GM19025 (cell line): ENCODE data around the gene LRG1.
"Not testable (repeated sequence)": the region's sequence is repeated elsewhere in the genome, so short reads cannot be mapped to it uniquely, and the experiment has no call there.

Experiments
- ATAC-seq: cut with Tn5 transposase; IDR thresholded peaks from one replicate; pipeline ENCODE4 v1.9.1; 2021; ENCODE audit warnings: mild to moderate bottlenecking, low read depth, moderate library complexity; ENCODE audit not compliant: unreplicated experiment

LRG1 gene

GRCh38 chr19:4576016-4576933 lies 36.4 kb upstream of the LRG1 start:
- no peak for ATAC-seq

GRCh38 chr19:4575267-4576015 lies 35.6 kb upstream of the LRG1 start:
- no peak for ATAC-seq

- no peak for ATAC-seq
These were observed 33.8 kb upstream of the LRG1 start for GRCh38 chr19:4573682-4574081.

GRCh38 chr19:4571305-4571917 lies 31.6 kb upstream of the LRG1 start:
- no peak for ATAC-seq

- no peak for ATAC-seq
These were observed 31.1 kb upstream of the LRG1 start for GRCh38 chr19:4570916-4571304.

- no peak for ATAC-seq
These were observed 30.6 kb upstream of the LRG1 start for GRCh38 chr19:4570402-4570801.

- no peak for ATAC-seq
These were observed 29.1 kb upstream of the LRG1 start for GRCh38 chr19:4568886-4569285.

GRCh38 chr19:4567584-4568071 lies 27.8 kb upstream of the LRG1 start:
- no peak for ATAC-seq

GRCh38 chr19:4566402-4567051 lies 26.7 kb upstream of the LRG1 start:
- no peak for ATAC-seq

GRCh38 chr19:4563562-4563961 lies 23.7 kb upstream of the LRG1 start:
- ATAC-seq, result not testable (repeated sequence)

GRCh38 chr19:4562085-4562484 lies 22.2 kb upstream of the LRG1 start:
- not testable (repeated sequence) for ATAC-seq

- ATAC-seq, result no peak
These were observed 19.7 kb upstream of the LRG1 start, which contains the start of gene SEMA6B for GRCh38 chr19:4559569-4559968. TSS of gene SEMA6B (minus strand) at chr19:4559684. CDS start at chr19:4558457, 1,227 bp downstream.

GRCh38 chr19:4557971-4558941 lies 18.4 kb upstream of the LRG1 start:
- ATAC-seq, result no peak

- ATAC-seq, result no peak
These were observed 17.5 kb upstream of the LRG1 start for GRCh38 chr19:4557144-4557970.

- ATAC-seq, result no peak
These were observed 16.8 kb upstream of the LRG1 start for GRCh38 chr19:4556597-4557127.

- no peak for ATAC-seq
These were observed 16.1 kb upstream of the LRG1 start for GRCh38 chr19:4555657-4556561.

- no peak for ATAC-seq
These were observed 14.9 kb upstream of the LRG1 start for GRCh38 chr19:4554717-4555116.
